Measurements from ENCODE around the gene ITGA7.

ITGA7 gene

GRCh38 chr12:55637467-55637866 lies 70.2 kb downstream of the ITGA7 start:
- DNase-seq: no peak

DNA sequence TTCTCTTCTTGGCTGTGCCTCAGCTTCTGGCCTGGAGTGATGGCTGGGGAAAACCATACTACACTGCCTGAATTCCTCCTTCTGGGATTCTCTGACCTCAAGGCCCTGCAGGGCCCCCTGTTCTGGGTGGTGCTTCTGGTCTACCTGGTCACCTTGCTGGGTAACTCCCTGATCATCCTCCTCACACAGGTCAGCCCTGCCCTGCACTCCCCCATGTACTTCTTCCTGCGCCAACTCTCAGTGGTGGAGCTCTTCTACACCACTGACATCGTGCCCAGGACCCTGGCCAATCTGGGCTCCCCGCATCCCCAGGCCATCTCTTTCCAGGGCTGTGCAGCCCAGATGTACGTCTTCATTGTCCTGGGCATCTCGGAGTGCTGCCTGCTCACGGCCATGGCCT lies 70.9 kb downstream of the ITGA7 start, which contains the start of gene OR10P1:
Gene OR10P1 (plus strand): TSS at position 40 of the 400 bp plus-strand sequence. CDS start 0 bp downstream, at position 40.
- no peak for DNase-seq

DNA sequence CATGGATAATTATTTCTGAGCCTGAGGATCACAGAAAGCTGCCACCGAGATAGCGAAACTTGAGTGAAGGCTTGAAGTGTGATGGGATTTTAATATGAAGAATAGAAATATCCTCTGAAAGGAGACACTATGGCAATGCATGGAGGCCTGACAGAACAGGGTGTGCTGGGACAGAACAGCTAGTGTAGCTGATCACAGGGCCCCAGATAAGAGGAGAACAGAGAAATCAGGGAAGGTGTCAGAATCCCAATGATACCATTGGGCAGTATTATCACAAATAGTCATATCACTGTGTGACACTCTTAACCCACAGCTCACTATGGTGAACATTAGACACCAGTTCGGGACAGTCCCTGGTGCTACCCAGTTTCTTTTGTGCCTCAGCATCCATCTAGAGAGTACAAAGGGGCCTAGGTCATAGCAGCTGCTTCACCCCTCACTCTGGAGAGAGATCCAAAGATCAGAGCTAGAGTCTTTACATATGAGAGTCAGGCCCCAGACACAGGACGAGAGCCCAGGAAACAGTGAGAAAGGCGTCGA lies 71.5 kb downstream of the ITGA7 start:
- DNase-seq: no peak

Measured in COR-L47 (cell line).